ENCODE measurements around the gene PCSK5.

The PCSK5 gene

DNA sequence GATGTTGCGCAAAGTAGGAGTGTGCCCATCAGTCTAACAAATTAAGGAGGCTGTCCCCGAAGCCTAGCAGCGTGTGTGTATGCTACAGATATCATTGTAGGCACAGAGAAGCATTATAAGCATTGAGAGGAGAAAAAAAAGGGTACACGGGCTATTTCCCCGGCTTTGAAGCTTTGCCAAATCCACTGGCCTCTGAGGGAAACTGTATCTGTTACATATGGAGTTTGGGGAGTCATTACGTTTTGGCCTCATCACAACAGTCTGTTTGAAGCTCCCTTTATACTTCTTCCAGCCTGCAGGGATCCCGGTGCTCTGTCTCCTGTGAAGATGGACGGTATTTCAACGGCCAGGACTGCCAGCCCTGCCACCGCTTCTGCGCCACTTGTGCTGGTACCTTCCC, 297.8 kb downstream of the PCSK5 start:
- Histone ChIP-seq H2AFZ (ENCODE audit: low read depth, low read length) (no peak overlapping the region), H3K27ac (ENCODE audit: low read length) (no peak overlapping the region), H3K27me3 (ENCODE audit: insufficient read depth, low read length, poor library complexity) (no peaks in the 10 kb centered on the region), H3K4me1 (ENCODE audit: insufficient read depth, low read length) (no peaks in the 10 kb centered on the region), H3K79me2 (ENCODE audit: insufficient read depth, low read length) (no peaks in the 10 kb centered on the region), H3K9ac (ENCODE audit: low read depth, low read length) (no peak overlapping the region), H3K4me2 (ENCODE audit: insufficient read depth, low read length) (no peak overlapping the region), H3K4me3 (ENCODE audit: low read depth in 1 of 2, low read length in 2 of 2) (no peak overlapping the region), H3K36me3 (ENCODE audit: insufficient read depth, low read length) (peaks cover 25% of the 10 kb centered on the region), H3K9me3 (ENCODE audit: insufficient read depth, low read length, severe bottlenecking) (no peaks in the 10 kb centered on the region), H4K20me1 (ENCODE audit: insufficient read depth, low read length) (no peaks in the 10 kb centered on the region)
- no peak for TF ChIP-seq EZH2 (IDR thresholded peaks at IDR 0.05; ENCODE audit: borderline replicate concordance, low read depth, low read length, severe bottlenecking)
- TF ChIP-seq, protein P1, sequence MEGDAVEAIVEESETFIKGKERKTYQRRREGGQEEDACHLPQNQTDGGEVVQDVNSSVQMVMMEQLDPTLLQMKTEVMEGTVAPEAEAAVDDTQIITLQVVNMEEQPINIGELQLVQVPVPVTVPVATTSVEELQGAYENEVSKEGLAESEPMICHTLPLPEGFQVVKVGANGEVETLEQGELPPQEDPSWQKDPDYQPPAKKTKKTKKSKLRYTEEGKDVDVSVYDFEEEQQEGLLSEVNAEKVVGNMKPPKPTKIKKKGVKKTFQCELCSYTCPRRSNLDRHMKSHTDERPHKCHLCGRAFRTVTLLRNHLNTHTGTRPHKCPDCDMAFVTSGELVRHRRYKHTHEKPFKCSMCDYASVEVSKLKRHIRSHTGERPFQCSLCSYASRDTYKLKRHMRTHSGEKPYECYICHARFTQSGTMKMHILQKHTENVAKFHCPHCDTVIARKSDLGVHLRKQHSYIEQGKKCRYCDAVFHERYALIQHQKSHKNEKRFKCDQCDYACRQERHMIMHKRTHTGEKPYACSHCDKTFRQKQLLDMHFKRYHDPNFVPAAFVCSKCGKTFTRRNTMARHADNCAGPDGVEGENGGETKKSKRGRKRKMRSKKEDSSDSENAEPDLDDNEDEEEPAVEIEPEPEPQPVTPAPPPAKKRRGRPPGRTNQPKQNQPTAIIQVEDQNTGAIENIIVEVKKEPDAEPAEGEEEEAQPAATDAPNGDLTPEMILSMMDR (IDR thresholded peaks at IDR 0.05; ENCODE audit: borderline replicate concordance, extremely low read depth, low read length, poor library complexity, severe bottlenecking): no peak
- no peak for ATAC-seq (ENCODE audit: insufficient read depth, low read depth)
- DNase-seq: no peak

DNA sequence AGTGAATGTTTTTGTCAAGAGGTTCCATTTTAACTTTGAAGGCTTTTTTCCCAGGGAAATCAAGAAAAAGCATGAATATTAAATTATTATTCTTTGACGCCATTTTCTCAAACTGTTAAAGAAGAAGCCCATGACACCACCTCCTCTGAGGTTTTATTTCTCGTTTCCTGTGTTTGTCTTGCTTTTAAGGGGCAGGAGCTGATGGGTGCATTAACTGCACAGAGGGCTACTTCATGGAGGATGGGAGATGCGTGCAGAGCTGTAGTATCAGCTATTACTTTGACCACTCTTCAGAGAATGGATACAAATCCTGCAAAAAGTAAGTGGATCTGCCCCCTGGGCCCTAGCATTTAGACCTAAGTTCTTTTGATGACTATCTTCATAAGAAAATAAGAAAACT, 298.4 kb downstream of the PCSK5 start:
- Histone ChIP-seq H3K4me2 (ENCODE audit: insufficient read depth, low read length) (no peak overlapping the region), H3K36me3 (ENCODE audit: insufficient read depth, low read length) (peaks cover 26% of the 10 kb centered on the region), H2AFZ (ENCODE audit: low read depth, low read length) (no peak overlapping the region), H3K27ac (ENCODE audit: low read length) (no peak overlapping the region), H3K9me3 (ENCODE audit: insufficient read depth, low read length, severe bottlenecking) (no peaks in the 10 kb centered on the region), H3K9ac (ENCODE audit: low read depth, low read length) (no peak overlapping the region), H3K4me3 (ENCODE audit: low read depth in 1 of 2, low read length in 2 of 2) (no peak overlapping the region), H3K79me2 (ENCODE audit: insufficient read depth, low read length) (no peaks in the 10 kb centered on the region), H4K20me1 (ENCODE audit: insufficient read depth, low read length) (no peaks in the 10 kb centered on the region), H3K4me1 (ENCODE audit: insufficient read depth, low read length) (no peaks in the 10 kb centered on the region), H3K27me3 (ENCODE audit: insufficient read depth, low read length, poor library complexity) (no peaks in the 10 kb centered on the region)
- no peak for ATAC-seq (ENCODE audit: insufficient read depth, low read depth)
- TF ChIP-seq, protein P1 (IDR thresholded peaks at IDR 0.05; ENCODE audit: borderline replicate concordance, extremely low read depth, low read length, poor library complexity, severe bottlenecking): no peak
- no peak for TF ChIP-seq EZH2 (IDR thresholded peaks at IDR 0.05; ENCODE audit: borderline replicate concordance, low read depth, low read length, severe bottlenecking)
- no peak for DNase-seq

- H3K36me3 ChIP-seq (ENCODE audit: insufficient read depth, low read length): peaks cover 17% of the 10 kb centered on the region
- H3K27me3 ChIP-seq (ENCODE audit: insufficient read depth, low read length, poor library complexity): no peaks in the 10 kb centered on the region
- no peaks in the 10 kb centered on the region for H3K9me3 ChIP-seq (ENCODE audit: insufficient read depth, low read length, severe bottlenecking)
- no peak for ATAC-seq (ENCODE audit: insufficient read depth, low read depth)
- no peaks in the 10 kb centered on the region for H3K79me2 ChIP-seq (ENCODE audit: insufficient read depth, low read length)
- no peaks in the 10 kb centered on the region for H4K20me1 ChIP-seq (ENCODE audit: insufficient read depth, low read length)
- H3K27ac ChIP-seq (ENCODE audit: low read length): no peak overlapping the region
- DNase-seq: no peak
- no peak overlapping the region for H3K9ac ChIP-seq (ENCODE audit: low read depth, low read length)
- H3K4me2 ChIP-seq (ENCODE audit: insufficient read depth, low read length): no peak overlapping the region
- H3K4me1 ChIP-seq (ENCODE audit: insufficient read depth, low read length): no peaks in the 10 kb centered on the region
- H2AFZ ChIP-seq (ENCODE audit: low read depth, low read length): no peak overlapping the region
- no peak for TF ChIP-seq EZH2 (IDR thresholded peaks at IDR 0.05; ENCODE audit: borderline replicate concordance, low read depth, low read length, severe bottlenecking)
- TF ChIP-seq, protein P1 (IDR thresholded peaks at IDR 0.05; ENCODE audit: borderline replicate concordance, extremely low read depth, low read length, poor library complexity, severe bottlenecking): no peak
- H3K4me3 ChIP-seq (ENCODE audit: low read depth in 1 of 2, low read length in 2 of 2): no peak overlapping the region
These were observed 301.0 kb downstream of the PCSK5 start for GRCh38 chr9:76191493-76191892.

GRCh38 chr9:76192013-76192412, 301.5 kb downstream of the PCSK5 start:
- no peak for DNase-seq
- Histone ChIP-seq H3K27me3 (ENCODE audit: insufficient read depth, low read length, poor library complexity) (no peaks in the 10 kb centered on the region), H3K36me3 (ENCODE audit: insufficient read depth, low read length) (peaks cover 17% of the 10 kb centered on the region), H3K4me1 (ENCODE audit: insufficient read depth, low read length) (no peaks in the 10 kb centered on the region), H3K9ac (ENCODE audit: low read depth, low read length) (no peak overlapping the region), H3K27ac (ENCODE audit: low read length) (no peak overlapping the region), H3K9me3 (ENCODE audit: insufficient read depth, low read length, severe bottlenecking) (no peaks in the 10 kb centered on the region), H4K20me1 (ENCODE audit: insufficient read depth, low read length) (no peaks in the 10 kb centered on the region), H3K4me3 (ENCODE audit: low read depth in 1 of 2, low read length in 2 of 2) (no peak overlapping the region), H2AFZ (ENCODE audit: low read depth, low read length) (no peak overlapping the region), H3K79me2 (ENCODE audit: insufficient read depth, low read length) (no peaks in the 10 kb centered on the region), H3K4me2 (ENCODE audit: insufficient read depth, low read length) (no peak overlapping the region)
- ATAC-seq (ENCODE audit: insufficient read depth, low read depth): no peak
- no peak for TF ChIP-seq EZH2 (IDR thresholded peaks at IDR 0.05; ENCODE audit: borderline replicate concordance, low read depth, low read length, severe bottlenecking)
- TF ChIP-seq, protein P1 (IDR thresholded peaks at IDR 0.05; ENCODE audit: borderline replicate concordance, extremely low read depth, low read length, poor library complexity, severe bottlenecking): no peak

Measured in DND-41 (cell line).